Globus pallidus (tissue), 1 donor: ENCODE results near the gene ABHD17A.
"Not testable (repeated sequence)": the region's sequence is repeated elsewhere in the genome, so short reads cannot be mapped to it uniquely, and the experiment has no call there.

Experiments used
- DNase-seq: peaks from one replicate; pipeline ENCODE4 v3.0.0-alpha.2; 2015; ENCODE audit warnings: low spot score

ABHD17A gene

DNA sequence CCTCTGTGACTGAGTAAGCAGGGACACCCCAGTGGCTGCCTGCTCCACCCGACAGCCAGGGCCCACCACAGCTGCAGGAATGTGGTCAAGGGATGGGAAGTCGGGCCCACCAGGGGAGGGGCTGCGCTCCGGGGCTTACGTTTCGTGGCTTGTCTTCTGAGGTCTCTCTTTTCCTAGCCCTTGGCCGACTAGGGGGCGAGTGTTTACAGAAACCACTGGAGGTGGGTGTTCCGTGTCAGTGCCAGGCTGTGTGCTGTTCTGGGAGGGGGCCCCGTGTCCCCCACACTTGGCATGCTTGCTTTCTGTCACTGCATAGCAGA is 24.4 kb upstream of the ABHD17A start:
- DNase-seq, result no peak

DNA sequence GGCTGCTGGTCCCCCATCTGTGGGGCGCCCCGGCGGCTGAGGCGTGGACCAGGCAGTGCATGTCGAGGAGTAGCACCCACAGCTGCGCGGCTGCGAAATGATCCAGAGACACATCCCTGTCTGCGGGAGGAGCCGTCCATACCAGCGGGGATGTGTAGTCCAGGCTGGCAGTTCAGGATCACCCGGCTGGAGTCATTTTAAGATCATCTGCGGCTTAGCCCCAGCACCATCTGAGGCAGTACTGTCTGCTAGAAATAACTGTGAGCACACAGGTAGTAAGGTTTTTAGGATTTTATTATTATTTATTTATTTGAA is 23.0 kb upstream of the ABHD17A start:
- no peak for DNase-seq

DNA sequence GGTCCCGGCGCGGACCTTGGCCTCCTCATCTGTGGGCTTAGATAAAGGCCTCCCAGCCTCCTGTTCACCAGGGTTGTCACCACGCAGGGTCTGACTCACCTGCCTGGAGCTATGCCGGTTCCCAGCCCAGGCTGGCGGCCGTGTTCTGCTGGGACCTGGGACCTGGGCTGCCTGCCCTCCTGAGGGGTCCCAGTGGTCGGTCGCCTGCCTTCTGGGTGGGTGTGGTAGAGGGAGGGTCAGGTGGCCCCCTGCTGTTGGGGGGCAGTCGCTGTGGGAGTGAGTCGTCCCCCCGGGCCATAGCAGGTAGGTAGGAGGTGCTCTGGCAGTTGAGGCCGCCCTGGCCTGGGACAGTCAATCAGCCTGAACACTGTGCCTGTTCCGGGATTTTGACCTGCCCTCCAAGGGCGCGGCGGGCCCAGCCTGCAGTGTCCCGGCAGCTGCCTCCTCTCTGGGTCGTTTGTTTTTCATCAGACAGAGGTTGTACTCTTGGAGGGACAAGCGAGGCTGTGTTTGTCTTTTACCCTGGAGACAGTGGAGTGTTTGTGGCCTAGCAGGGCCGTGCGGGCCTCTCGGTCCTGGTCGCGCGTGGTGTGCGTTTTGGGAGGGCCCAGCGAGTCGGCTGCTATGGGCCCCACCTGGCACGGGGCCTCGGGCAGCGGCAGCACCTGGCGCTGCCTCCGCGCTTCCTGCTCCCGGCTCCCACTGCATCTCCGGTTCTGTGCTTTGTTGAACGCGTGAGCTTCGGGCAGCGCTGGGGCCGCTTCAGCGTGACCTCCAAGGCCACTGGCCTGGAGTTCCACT is 22.5 kb upstream of the ABHD17A start:
- peak; percentile 68 for DNase-seq

DNA sequence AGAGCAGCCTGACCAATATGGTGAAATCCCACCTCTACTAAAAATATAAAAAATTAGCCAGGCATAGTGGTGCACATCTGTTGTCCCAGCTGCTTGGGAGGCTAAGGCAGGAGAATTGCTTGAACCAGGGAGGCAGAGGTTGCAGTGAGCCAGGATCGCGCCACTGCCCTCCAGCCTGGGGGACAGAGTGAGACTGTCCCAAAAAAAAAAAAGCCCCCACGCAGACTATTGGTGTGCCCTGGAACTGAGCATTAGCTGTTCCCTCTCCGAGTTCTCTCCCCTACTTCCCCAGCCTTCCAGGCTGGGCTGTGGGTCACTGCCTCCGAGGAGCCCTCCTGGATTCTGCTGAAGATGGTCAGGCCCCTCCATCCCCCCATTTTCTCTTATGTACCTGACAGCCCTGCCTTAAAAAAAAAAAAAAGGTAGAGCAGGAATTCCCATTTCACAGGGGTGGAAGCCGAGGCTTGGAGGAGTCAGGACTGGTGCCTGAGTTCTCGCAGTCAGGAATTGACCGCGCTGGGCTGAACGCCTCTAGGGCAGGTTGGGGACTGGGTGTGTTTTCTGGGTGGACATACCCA is 21.8 kb upstream of the ABHD17A start:
- no peak for DNase-seq

DNA sequence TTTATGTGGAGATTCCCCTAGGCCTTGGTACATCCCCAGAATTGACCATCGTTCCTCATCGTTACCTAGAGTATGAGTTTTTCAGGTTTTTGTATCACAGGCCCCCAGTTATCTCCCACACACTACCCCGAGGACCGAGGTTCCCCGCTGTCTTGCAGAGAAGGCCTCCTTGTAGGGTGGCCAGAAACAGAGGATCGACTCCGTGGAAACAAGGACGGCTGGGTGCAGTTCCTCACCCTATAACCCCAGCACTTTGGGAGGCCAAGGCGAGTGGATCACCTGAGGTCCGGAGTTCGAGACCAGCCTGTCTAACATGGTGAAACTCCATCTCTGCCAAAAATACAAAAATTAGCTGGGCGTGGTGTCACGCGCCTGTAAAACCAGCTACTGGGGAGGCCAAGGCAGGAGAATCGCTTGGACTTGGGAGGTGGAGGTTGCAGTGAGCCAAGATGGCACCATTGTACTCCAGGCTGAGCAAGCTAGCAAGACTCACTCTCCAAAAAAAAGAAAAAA is 20.6 kb upstream of the ABHD17A start:
- DNase-seq, result no peak

DNA sequence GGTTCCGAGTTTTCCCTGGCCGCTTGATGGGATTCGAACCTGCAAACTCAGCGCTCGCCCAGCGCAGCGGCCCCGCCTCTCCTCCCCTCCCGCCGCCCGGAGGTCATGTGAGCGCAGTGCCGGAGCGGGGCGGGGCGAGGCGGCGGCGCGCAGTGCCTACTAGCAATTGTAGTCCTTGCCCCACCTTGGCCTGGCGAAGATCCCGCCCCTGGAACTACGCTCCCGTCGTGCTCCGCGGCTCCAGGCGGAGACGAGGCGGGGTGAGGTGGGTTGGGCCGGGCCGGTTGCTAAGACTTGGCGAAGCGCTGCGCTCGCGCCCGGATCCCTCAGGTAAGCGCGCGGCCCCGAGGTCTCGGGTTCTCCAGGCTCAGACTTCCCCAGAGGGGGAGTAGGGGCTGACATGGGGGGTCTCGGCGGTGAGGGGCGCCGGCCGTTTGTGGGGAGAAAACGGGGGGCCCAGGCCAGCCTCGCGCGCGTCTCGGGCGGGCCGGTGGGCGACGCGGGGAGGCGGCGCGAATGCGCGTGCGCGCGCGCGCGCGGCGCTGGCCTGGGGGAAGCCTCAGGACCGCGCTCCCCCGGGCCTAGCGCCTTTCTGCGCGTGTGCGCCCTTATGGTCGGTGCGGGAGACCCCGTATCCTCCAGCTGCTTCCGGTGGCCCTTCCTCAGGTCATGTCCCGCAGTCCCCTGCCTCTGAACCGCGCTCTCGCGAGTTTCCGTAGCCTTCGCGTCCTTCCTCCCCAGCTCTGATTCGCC is 20.0 kb upstream of the ABHD17A start, which contains the start of the genes ADAT3 and SCAMP4:
Gene ADAT3 (plus strand): TSS at position 290 of the 753 bp plus-strand sequence. CDS start 6,649 bp downstream, outside the sequence.
Gene SCAMP4 (plus strand): TSS at position 290 of the 753 bp plus-strand sequence. CDS start 9,621 bp downstream, outside the sequence.
- DNase-seq, result peak; percentile 97

DNA sequence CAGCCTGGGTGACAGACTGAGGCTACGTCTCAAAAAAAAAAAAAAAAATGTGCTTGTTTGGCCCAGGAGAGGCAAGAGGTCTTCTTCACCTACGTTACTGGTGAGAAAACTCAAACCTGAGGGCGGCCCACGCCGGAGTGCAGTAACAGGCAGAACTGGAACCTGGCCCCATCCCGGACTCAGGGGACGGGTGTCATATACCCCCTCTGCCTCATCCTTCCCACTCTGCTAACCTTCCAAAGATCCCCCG is 19.5 kb upstream of the ABHD17A start:
- DNase-seq, result no peak

DNA sequence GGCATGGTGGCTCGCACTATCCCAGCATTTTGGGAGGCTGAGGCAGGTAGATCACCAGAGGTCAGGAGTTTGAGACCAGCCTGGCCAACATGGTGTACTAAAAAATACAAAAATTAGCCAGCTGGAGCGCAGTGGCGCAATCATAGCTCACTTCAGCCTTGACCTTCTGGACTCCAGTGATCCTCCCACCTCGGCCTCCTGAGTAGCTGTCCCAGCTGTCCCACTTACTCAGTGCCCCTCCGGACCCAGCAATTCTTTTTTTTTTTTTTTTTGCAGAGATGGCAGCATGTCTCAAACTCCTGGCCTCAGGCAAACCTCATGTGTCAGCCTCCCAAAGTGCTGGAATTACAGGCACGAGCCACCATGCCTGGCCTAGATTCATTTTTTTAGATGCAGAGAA is 17.6 kb upstream of the ABHD17A start:
- no peak for DNase-seq

DNA sequence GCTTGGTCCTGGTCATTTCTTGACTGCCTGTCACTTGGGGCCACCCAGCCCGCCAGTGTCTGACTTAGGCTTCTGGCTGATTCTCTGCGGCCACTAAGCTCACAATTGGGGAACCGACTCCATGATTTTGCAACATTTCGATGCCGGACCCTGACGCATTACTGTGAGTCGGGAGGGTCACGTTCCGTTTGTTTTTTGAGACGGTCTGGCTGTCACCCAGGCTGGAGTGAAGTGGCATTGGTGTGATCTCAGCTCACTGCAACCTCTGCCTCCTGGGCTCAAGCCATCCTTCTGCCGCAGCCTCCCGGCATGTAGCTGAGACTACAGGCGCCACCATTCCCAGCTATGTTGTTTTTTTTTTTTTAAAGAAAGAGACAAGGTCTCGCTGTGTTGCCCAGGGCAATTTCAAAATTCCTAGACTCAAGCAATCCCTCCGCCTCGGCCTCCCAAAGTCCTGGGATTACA is 16.7 kb upstream of the ABHD17A start:
- no peak for DNase-seq

DNA sequence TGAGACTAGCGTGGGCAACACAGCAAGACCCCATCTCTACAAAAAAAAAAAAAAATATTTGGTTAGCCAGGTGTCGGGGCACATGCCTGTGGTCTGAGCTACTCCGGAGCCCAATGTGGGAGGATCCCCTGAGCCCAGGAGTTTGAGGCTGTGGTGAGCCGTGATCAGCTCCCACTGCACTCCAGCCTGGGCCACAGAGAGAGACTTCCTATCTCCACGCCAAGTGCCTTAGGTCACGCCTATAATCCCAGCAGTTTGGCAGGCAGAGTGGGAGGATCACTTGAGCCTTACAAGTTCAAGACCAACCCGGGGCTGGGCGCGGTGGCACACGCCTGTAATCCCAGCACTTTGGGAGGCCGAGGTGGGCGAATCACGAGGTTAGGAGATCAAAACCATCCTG is 11.2 kb upstream of the ABHD17A start:
- DNase-seq, result no peak

DNA sequence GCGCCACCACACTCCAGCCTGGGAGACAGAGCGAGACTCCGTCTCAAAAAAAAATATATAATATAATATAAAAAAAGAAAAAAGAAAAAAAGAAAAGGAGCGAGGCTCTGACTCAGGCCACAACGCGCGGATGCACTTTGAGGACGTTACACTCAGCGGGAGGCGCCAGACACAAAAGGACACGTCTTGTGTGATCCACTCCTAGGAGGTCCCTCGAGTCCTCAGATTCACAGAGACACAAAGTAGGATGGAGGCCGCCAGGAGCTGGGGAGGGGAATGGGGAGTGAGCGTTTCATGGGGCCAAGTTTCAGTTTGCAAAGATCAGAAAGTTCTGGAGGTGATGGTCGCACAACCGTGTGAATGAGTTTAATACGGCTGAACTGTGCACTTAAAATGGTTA is 8.5 kb upstream of the ABHD17A start:
- no peak for DNase-seq

DNA sequence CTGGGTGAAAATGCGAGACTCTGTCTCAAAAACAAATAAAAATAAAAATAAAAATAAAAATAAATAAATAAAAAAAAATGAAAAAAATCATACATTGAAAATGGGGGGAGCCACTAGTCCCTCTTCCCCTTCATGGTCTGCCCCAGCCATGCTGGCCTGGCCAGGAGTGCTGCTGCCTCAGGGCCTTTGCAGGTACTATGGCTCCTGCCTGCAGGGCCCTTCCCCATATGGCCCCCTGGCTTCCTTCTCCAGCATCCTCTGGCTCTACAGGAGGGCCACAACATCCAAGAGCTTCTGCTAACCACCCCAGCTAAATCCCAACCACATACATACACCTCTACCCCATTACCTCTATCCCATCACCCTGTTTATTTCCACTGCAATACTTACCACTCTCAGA is 4.6 kb upstream of the ABHD17A start:
- no peak for DNase-seq

DNA sequence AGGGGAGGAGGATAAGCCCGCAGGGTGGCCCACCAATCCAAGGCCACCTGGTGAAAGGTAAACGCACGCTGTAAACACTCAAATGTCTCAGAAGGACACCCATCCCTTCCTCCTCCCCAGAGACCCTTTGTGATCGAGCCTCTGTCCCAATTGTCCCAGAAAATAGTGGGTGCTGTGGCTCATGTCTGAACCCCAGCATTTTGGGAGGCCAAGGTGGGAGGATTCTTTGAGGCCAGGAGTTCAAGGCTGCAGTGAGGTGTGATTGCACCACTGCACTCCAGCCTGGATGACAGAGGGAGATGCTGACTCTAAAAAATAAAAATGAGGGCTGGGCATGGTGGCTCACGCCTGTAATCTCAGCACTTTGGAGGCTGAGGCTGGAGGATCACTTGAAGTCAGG is 3.1 kb upstream of the ABHD17A start:
- DNase-seq, result no peak

DNA sequence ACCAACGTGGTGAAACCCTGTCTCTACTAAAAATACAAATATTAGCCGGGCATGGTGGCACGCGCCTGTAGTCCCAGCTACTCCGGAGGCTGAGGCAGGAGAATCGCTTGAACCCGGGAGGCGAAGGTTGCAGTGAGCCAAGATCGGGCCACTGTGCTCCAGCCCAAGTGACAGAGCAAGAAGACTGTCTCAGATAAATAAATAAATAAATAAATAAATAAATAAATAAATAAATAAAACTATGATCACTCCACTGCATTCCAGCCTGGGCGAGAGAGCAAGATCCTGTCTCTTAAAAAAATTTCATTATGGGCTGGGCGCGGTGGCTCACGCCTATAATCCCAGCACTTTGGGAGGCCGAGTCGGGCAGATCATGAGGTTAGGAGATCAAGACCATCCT is 1.1 kb upstream of the ABHD17A start:
- not testable (repeated sequence) for DNase-seq

DNA sequence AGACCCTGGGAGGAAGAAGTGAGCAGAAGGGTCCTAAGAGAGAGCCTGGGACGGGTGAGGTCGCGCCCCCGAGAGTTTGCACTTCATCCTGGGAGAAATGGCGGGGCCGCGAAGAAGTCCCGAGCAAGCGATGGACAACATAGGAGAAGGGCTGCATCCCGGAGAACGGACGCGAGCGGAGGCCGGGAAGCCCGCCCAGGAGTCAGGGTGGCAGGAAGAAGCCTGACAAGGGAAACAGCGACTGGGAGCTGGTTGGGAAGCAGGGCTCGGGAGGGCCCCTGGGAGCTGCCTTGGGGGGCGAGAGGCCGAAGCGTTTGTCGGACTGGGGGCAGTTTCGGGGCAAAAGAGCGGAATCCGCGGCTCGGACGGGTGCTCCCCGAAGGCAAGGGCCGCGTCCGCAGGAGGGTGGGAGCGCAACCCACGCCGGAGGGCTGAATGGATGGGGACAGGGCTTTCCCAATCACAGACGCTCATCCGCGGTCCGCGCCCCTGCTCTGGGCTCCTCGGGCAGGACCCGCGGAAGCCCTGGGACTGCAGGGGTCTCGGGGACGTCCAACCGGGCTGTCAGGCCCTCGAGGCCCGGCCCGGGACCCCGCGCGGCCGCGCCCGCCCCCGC is 469 bp downstream of the ABHD17A start:
- no peak for DNase-seq

DNA sequence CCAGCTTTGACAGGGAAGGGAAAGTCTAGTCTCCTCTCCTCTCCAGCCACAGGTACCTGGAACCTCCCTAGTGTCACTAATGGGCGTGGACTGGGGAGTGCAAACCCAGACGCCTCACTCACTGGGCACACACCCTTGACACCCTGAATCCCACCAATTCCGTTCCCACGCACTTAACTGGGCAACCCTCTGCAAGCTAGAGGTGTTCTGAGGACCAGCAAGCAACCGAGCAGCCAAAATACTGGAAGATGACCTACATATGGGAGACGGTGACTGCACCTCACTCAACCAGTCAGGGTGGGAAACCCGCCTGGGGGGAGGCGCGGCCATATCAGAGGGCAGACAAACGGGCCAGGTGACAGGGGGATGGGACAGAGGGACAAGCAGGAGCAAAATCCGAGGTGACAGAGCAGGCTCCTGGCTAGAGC is 991 bp downstream of the ABHD17A start:
- DNase-seq, result no peak

DNA sequence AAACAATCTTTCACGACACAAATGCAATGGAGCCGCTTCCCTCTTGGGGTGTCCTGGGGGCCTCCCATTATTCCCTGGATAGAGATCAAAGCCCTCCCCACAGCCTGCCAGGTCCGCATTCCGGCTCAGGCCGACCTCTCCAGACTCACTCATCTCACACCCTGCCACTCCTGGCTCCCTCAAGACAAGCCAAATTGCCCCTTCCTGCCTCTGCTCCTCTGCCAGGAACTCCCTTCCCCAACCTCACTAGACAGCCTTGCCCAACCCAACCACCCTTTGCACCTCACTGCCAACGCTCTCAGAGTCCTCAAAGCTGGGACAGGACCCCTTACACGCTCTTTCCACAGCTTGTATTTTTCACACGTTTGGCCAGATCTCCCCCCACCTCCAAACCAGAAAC is 1.5 kb downstream of the ABHD17A start:
- no peak for DNase-seq

DNA sequence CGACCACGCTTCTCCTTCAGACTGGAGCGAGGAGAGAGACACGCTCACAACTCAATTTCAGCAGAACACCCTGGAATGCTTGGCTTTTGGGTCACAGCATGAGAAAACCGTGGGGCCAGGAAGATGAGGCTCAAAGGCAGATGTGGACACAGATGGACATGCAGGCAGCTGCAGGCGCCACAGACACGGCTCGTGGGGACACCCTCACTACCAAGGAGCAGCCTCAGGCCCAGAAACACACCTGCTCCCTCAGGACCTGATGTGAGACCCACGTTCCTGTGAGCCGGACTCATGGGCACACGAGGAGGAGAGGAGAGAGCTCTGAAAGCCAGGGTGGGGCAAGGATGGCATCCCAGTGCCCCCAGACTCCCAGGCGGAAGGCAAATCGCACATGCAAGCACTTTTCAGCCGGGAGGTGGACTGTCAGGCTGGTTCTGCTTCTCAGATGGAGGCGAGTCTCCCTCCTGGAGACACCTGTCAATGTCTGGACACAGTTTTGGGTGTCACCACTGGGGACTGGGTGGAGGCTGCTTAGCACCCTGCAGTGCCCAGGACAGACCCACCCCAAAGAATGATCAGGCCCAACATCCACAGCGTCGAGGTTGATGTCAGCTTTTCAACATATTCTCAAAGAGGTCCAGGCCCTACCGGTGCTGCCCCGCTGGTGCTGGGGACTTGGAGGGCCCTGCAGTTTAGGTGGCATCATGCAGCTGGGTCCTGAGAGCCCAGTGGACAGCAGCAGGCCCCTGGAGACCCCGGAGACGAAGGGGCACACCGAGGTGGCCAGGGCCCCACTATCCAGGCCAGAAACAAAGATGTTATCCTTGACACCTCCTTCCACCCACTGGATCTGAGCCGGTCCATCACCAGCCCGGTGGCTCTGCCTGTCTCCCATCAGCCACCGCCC is 2.3 kb downstream of the ABHD17A start:
- DNase-seq, result peak; percentile 51

DNA sequence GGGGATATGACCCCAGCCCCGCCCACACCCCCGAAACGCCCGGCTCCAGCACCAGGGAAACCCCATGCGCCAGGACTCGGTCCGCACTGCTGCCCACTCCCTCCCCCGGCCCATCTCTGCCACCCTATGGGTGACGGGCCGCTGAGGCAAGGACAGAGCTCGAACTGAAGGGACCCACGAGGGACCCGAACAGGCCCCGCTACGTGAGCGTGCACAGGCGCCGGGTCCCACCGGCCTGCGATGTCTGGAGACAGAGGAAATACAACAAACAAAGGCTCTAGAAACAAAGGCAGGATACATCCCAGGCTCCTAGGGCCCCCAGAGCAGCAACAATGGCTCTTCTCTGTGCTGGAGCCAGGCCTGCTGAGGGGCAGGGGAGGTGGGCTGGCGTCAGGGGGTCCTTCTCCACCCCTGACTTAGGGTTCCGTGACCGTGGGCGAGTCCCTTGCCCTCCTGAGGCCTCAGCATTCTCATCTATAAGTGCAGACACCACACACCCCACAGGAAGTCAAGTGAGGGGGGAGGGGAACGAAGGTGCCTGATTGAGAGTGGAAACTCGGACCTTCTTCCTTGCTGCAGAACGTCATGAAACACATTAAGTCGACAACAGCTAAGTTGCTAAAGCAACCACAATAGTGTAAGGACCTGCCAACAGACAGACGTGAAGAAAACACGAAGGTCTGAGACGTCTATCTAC is 3.1 kb downstream of the ABHD17A start:
- peak; percentile 82 for DNase-seq

DNA sequence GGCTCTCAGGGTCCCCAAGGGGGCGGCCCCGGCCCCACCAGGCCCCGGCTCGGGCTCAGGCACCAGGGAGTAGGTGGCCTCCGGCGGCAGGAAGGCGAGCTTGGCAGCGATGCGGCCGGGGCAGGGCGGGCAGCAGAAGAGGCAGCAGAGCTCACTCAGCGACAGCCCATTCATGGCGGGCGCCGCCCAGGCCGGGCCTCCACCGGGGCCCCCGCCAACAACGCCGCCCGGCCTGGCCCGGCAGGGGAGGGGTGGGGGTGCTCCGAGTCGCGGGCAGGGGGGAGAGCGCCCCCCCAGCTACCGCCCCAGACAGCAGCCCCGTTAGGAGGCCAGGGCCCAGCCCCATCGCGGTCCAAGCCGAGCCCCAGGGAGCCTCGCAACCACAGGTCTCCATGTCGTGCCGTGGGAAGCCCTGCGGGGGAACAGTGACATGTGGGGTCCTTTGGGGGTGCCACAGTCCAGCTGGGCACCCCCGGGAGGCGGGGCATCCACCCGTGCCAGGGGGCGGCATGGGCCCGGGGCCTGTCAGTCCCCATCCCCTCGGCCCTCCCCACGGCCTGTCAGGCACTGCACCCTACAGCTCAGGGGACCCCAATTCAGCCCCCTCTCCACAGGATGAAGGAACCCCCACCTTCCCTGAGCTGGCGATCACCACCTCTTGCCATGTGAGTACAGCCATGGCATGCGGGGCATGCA is 3.8 kb downstream of the ABHD17A start:
- DNase-seq, result not testable (repeated sequence)
